Kidney (tissue), 14 donors: Measurements from ENCODE around the gene MYO7B. TPM values are rescaled to one million over a fixed set of nuclear protein-coding genes. Genes with fewer than 3 reads are reported as not detected.

ENCODE experiments used
- DNase-seq, 5 donors: peaks; one replicate each; pipeline ENCODE4 v3.0.0-alpha.2; 2013 to 2020
- FAIRE-seq: peaks from 2 replicates; lab custom pipeline; 2012; peaks lifted over from hg19 to GRCh38; lab: Jason Lieb, UNC
- H3K27ac ChIP-seq, 2 donors: one replicate each; pipeline ENCODE4 v1.7.0; 2013; ENCODE audit warnings: low read depth in 2 of 2, low read length in 2 of 2, inconsistent platforms in 1 of 2
- H3K27me3 ChIP-seq: one replicate; pipeline ENCODE4 v1.7.1; 2013; ENCODE audit warnings: low read length, inconsistent platforms; ENCODE audit not compliant: control insufficient read depth, insufficient read depth
- H3K36me3 ChIP-seq, 3 donors: one replicate each; pipeline versions ENCODE4 v1.7.0 to v1.7.1; 2013; ENCODE audit warnings: low read length in 3 of 3, control low read depth in 1 of 3, inconsistent platforms in 1 of 3; ENCODE audit not compliant: insufficient read depth in 3 of 3, control insufficient read depth in 2 of 3
- H3K4me1 ChIP-seq, 3 donors: one replicate each; pipeline versions ENCODE4 v1.7.0 to v1.7.1; 2013; ENCODE audit warnings: low read length in 3 of 3, inconsistent platforms in 1 of 3, low read depth in 1 of 3; ENCODE audit not compliant: control insufficient read depth in 2 of 3, insufficient read depth in 2 of 3
- H3K4me3 ChIP-seq, 3 donors: one replicate each; pipeline versions ENCODE4 v1.7.0 to v1.8.1; 2013; ENCODE audit warnings: low read length in 3 of 3, control low read depth in 1 of 3, inconsistent platforms in 1 of 3
- H3K9ac ChIP-seq, 3 donors: one replicate each; pipeline versions ENCODE4 v1.7.0 to v1.7.1; 2013; ENCODE audit warnings: low read length in 3 of 3, control low read depth in 1 of 3, inconsistent platforms in 1 of 3
- H3K9me3 ChIP-seq, 3 donors: one replicate each; pipeline versions ENCODE4 v1.7.0 to v1.7.1; 2013; ENCODE audit warnings: low read length in 3 of 3, control low read depth in 1 of 3, inconsistent platforms in 1 of 3; ENCODE audit not compliant: control insufficient read depth in 2 of 3, insufficient read depth in 1 of 3
- intact Hi-C: fragments of 100-400 bp; cut with DNase I; formaldehyde crosslinking; loops from one replicate; pipeline ENCODE4 v1.11.1; 2022
- polyA plus RNA-seq: library from polyadenylated mRNA; stranded (reverse); fragments of 350-450 nt; fragmentation: Illumina TruSeq; extraction: RNeasy Lipid Tissue Mini Kit (QIAGEN cat#74804); gene quantifications from one replicate; pipeline ENCODE4 v1.2.3, GENCODE V29; 2014; ENCODE audit warnings: low read depth, low replicate concordance; ENCODE audit not compliant: insufficient read depth
- total RNA-seq: library from RNA; stranded (reverse); fragmentation: NEBNext Ultra II Directional; extraction: Animal tissue kit (Norgen Biotek cat#: 25700); gene quantifications from one replicate; pipeline ENCODE4 v1.2.1, GENCODE V29; 2021
- TF ChIP-seq, protein P1 (sequence below): IDR thresholded peaks from 3 replicates; pipeline ENCODE4 v1.5.1; 2012; ENCODE audit warnings: mild to moderate bottlenecking, moderate library complexity, borderline replicate concordance; ENCODE audit not compliant: insufficient read depth; ENCODE audit errors: extremely low read depth
- donor health status: control.
- donor health status: control.
- donor health status: control.
- donor health status: control.
- donor health status: control.
- donor health status: DM: yes; HTN: yes; CAD: no.
- donor health status: Normal renal cell carcinoma (clear cell type).

MYO7B gene
- total and polyA plus RNA-seq, 2 donors from 2014 or later = 11.0 to 22.2 TPM

DNA sequence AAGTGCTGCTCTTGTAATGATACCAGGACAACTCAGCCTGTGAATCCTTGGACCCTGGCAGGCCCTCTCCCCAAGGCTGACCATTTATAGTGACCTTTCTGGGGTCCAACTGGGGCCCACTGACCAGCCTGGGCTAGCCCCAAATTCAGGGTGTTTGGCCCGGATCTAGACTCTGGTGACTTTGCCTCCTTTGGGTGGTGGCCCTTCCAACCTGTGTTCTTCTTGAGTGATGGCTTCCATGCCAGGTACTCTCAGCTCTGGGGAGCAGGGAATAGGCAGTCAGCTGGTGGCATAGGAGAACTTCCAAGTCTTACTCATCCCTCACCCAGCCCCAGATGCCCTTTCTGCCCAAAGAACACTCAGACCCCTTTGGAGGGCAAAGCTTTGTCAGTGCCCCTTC lies 10.3 kb downstream of the MYO7B start:
- no peaks in the 10 kb centered on the region for H3K4me1 ChIP-seq
- intact Hi-C loops = no loop called here
- no peak overlapping the region for H3K9ac ChIP-seq
- H3K4me3 ChIP-seq = no peak overlapping the region
- H3K9me3 ChIP-seq = no peaks in the 10 kb centered on the region
- H3K27me3 ChIP-seq = no peaks in the 10 kb centered on the region
- TF ChIP-seq, protein P1, sequence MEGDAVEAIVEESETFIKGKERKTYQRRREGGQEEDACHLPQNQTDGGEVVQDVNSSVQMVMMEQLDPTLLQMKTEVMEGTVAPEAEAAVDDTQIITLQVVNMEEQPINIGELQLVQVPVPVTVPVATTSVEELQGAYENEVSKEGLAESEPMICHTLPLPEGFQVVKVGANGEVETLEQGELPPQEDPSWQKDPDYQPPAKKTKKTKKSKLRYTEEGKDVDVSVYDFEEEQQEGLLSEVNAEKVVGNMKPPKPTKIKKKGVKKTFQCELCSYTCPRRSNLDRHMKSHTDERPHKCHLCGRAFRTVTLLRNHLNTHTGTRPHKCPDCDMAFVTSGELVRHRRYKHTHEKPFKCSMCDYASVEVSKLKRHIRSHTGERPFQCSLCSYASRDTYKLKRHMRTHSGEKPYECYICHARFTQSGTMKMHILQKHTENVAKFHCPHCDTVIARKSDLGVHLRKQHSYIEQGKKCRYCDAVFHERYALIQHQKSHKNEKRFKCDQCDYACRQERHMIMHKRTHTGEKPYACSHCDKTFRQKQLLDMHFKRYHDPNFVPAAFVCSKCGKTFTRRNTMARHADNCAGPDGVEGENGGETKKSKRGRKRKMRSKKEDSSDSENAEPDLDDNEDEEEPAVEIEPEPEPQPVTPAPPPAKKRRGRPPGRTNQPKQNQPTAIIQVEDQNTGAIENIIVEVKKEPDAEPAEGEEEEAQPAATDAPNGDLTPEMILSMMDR = no peak
- no peak for FAIRE-seq
- no peaks in the 10 kb centered on the region for H3K36me3 ChIP-seq
- no peak for DNase-seq
- no peak overlapping the region for H3K27ac ChIP-seq

DNA sequence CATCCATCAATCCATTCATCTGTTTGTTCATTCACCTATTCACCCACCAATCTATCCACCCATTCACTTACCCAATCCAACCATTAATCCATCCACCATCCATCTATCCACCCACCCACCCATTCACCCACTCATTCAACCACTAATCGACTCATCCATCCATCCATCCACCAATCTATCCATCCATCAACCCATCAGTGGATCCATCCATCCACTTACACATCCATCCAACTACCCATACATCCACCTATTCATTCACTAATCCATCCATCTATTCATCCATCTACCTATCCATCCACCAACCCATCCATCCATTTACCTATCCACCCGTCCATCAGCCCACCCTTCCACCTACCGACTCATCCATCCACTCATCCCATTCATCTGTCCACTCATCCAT lies 11.3 kb downstream of the MYO7B start:
- Histone ChIP-seq H3K27me3 (no peaks in the 10 kb centered on the region), H3K36me3 (no peaks in the 10 kb centered on the region), H3K27ac (no peak overlapping the region), H3K4me3 (no peak overlapping the region), H3K9me3 (no peaks in the 10 kb centered on the region), H3K9ac (no peak overlapping the region), H3K4me1 (no peaks in the 10 kb centered on the region)
- intact Hi-C loops = no loop called here
- FAIRE-seq (no peak), DNase-seq (no peak)
- TF ChIP-seq, protein P1 = no peak

DNA sequence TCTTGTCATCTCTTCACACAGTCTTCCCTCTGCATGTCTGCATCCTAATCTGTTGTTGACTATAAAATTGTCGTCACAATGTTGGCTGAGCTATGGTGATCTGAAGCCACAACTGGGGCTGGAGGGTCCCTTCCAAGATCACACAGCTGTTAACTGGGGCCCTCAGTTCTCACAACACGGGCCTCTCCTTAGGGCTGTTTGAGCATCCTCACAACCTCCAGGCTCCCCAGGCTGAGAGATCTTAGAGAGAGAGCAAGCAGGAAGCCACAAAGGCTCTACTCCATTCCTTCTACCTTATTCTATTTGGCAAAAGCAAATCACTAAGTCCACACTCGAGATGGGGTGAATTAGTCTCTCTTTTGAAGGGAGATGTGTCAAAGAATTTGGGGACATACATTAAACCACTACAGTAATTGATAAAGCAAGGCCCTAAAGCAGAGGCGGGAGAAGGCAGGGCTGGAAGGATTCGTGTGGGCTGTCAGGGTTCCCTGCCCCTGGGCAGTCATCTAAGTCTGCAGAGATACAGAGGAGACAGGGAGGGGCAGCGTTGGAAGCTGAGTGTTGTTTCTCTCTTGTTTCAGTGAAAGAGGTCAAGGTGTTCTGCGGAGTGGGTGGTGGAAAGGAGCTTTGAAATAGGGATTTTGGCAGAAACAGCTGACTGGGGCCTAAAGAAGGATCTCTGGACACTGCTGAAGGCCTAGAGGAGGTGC lies 15.9 kb downstream of the MYO7B start:
- TF ChIP-seq, protein P1 = no peak
- H3K27ac ChIP-seq = no peak overlapping the region
- no peak for DNase-seq
- H3K4me1 ChIP-seq = no peaks in the 10 kb centered on the region
- H3K9ac ChIP-seq = no peak overlapping the region
- no peaks in the 10 kb centered on the region for H3K9me3 ChIP-seq
- H3K36me3 ChIP-seq = no peaks in the 10 kb centered on the region
- intact Hi-C loops = no loop called here
- H3K27me3 ChIP-seq = no peaks in the 10 kb centered on the region
- no peak for FAIRE-seq
- H3K4me3 ChIP-seq = no peak overlapping the region
